DMS 273 (cell line): ENCODE measurements around the gene PSME2.
A peak's percentile ranks its signal among the peaks of the same experiment; 100 is the strongest.

ENCODE experiments used
- DNase-seq: peaks from one replicate; lab custom pipeline; 2025; ENCODE audit not compliant: unreplicated experiment; lab: John Stamatoyannopoulos, UW

PSME2 gene

GRCh38 chr14:24146453-24146977 is at the start of gene PSME2:
PSME2 (minus strand) TSS chr14:24146610; CDS start chr14:24146581, 29 bp downstream.
- DNase-seq: peak; percentile 99

DNA sequence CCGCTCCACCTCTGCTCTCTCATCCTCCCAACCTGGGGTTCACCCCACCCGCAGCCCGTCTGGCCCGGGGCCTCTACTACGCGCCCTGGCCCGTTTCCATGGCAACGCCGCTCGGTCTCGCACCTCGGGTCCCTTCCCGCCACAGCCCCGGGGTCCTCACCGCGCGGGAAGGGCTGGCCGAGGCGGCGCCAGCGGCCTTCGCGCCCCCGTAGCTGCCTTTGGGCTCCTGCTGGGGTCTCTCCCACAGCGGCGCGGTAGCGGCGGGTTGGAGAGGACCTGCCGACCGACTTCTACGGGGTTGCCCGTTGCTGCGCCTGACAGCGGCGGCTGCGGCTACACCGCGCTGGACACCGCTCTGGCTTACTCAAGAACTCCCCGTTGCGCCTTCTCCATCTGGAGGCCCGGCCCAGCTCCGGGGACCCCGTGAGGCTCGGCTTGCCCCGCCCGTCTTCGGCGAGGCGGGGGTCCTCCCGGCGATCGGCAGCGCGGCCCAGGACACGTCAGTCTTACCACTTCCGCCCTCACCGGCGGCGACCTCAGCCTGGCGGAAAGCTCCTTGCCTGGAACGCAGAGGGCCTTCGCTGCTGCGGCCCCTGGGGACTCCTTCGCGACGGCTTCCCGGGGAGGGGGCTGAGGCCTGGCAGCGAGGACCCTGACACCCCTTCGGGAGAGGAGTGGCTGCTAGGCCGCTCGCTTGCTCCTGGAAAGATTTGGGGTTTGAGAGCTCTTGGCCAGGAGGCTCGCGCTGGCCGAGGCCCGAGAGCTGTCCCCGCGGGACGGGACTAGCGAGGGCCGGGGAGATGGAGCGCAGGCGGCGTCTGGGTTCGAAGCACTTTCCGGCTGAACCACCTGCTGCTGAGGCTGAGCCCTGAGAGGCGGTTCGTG is 49.0 kb upstream of the PSME2 start, which contains the start of gene TM9SF1:
Gene TM9SF1 (minus strand): TSS at position 256 of the 885 bp plus-strand sequence. CDS start 422 bp downstream, outside the sequence.
- DNase-seq: peak; percentile 90

DNA sequence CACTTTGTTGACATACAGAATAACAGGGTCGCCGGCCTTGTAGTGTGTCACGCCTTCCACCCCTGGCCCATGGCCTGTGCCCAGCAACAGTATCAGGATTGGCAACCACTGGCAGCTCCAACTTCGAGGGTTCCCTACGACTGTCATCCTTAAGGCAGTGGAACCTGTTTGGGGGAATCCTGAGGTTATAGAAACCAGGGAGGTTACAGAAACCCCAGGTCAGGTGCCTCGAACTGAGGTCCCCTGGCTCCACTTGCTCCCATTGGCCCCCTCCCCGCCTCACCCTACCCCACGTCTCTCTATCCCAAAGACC is 48.4 kb upstream of the PSME2 start:
- no peak for DNase-seq

- no peak for DNase-seq
These were observed 47.9 kb upstream of the PSME2 start for GRCh38 chr14:24194186-24194872.

DNA sequence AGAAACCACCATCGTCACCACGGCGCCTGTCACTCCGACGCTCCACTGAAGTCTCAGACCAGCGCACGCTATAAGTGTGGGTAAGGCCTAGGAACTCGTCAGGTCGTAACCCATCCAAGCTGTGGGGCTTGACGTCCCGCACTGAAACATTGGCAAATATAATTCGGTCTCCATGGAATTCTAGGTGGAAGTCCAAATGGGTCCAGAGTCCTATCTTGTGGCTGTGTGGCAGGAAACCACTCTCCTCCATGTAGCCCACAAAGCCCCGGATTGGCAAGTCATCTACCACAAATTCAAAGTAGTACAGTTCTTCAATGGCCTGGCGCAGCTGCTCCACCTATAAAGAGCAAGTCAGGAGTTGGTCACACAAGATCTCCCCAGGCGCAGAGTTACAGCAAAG is 46.5 kb upstream of the PSME2 start:
- no peak for DNase-seq

DNA sequence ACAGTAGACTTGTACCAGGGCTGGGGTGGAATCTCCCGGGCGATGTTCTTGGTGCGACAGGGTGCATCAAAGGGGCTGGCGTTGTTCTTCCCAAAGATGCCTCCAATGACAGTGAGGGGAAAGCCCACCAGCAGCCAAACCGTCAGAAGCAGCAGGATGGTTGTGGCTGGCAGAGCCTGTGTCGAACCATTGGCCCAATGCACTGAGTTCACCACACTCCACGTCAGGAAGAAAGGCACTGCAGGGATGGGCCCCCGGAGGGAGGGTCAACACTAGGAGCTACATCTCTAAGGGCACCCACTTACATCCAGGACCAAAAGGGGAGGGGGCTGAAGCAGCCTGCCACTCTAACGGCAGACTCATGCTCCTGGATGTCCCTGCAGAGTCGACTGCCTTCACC is 44.0 kb upstream of the PSME2 start:
- DNase-seq: no peak

- DNase-seq: no peak
These were observed 43.0 kb upstream of the PSME2 start for GRCh38 chr14:24189460-24189859.

- no peak for DNase-seq
These were observed 42.6 kb upstream of the PSME2 start for GRCh38 chr14:24189059-24189375.

GRCh38 chr14:24188251-24189058 is 42.0 kb upstream of the PSME2 start, which contains the start of gene IPO4:
IPO4 (minus strand) TSS chr14:24188816; CDS start chr14:24188787, 29 bp downstream.
- peak; percentile 99 for DNase-seq

DNA sequence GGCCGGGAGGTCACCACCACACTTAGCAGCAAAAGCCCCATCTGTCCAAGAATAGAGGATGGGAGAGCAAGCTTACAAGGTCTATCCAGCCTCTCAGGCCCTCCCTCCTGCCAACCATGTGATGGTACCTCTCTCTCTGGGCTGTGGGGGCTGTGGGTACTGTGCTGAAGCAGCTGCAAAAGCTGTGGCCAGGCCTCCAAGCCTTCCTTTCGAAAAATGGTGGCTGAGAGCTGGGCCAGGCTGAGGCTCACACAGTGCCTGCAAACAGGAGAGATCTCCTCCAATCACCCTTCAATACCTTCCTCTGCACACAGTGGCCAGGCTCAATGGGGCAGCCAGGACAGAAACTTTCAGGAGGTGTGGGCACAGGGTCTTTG is 41.1 kb upstream of the PSME2 start:
- no peak for DNase-seq

DNA sequence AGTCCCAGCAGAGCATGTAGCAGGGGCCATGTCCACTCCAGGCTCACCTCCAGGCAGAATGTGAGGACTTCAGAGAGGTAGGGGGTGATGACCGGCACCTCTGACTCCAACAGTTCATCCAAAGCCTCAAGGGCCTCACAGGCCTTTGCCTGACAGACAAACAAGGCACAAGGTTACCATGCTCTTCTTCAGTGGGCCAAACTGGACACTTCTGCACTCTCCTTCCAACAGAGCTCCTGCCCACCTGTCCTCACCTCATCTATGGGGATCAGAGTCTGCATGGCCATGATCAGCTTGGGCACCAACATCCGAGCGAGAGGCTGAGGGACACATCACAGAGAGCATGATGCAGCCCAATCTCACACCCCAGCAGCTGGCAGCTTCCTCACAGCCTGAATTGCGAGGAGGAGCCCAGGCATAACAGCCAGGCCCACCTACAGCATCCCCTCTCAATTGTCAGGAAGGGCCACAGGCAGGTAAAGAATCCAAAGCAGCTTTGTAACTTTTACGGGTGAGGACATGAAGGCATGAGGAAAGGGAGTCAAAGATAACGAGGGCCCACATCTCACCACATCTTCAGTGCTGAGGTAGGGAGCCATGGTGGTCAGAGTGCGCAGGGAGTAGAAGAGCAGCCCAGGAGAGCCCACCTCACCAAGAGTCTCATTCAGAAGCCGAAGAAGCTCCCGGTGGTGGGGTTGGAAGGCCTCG is 40.6 kb upstream of the PSME2 start:
- DNase-seq: no peak

DNA sequence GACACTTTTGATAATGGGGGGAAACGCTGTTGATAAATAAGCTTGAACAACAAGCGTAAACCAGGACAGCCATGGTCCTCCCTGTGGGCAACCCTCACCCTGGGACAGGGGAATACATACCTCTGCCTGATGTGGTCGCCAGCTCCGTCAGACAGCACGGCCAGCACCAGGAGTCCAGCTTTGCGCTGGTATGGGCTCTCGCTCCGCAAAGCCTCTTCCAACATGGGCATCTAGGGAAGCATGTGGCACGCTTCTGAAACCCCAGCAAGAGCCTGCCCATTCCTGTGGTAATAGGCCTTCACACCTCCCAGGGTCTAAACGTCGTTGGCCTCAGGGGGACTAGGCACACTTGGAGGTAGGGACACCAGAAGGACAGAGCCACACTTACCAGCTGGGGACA is 39.3 kb upstream of the PSME2 start:
- no peak for DNase-seq

DNA sequence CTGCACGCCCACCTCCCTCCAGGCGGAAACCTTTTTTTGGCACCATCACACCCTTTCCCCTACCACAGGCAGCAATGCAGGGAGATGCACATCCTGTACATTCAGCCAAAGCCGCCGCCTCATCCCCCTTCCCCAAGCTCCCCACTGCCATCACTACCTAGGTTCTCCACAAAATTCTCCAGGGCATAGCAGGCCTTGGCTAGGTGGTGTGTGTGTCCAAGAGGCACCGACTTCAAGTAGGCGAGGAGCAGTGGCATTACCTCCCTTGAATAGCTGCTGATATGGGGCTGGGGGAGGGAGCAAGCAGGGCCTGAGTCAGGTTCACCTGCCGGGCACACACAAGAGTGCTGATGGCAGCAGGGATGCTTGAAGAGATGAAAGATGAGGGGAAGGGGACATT is 38.6 kb upstream of the PSME2 start:
- DNase-seq: no peak

GRCh38 chr14:24184104-24184970 is 37.9 kb upstream of the PSME2 start:
- DNase-seq: no peak

- DNase-seq: peak; percentile 35
These were observed 36.6 kb upstream of the PSME2 start for GRCh38 chr14:24183014-24183481.

- DNase-seq: no peak
These were observed 35.9 kb upstream of the PSME2 start for GRCh38 chr14:24182110-24182882.

- DNase-seq: no peak
These were observed 35.1 kb upstream of the PSME2 start for GRCh38 chr14:24181371-24182077.
